IMR-90 (cell line): ENCODE measurements around the gene TNF. TPM values are rescaled to one million over a fixed set of nuclear protein-coding genes. Genes with fewer than 3 reads are reported as not detected.

Experiments
- ATAC-seq: fragments of 200-7000 bp; cut with Tn5 transposase; 2 replicates; pipeline ENCODE4 v1.9.1; 2020; ENCODE audit warnings: low read depth, mild to moderate bottlenecking, moderate library complexity
- BruUV-seq: library from RNA; stranded (reverse); fragments of 400-500 nt; replicated peaks from 2 replicates; lab custom pipeline; 2021; lab: Mats Ljungman, UMichigan
- CTCF ChIA-PET: fragments of 300-600 bp; formaldehyde crosslinking; extraction: SDS; loops from one replicate; lab custom pipeline; 2021; ENCODE audit warnings: antibody characterized with exemption; lab: Yijun Ruan, JAX
- POLR2A ChIA-PET: fragments of 300-600 bp; sonication (Branson Sonifier 250); formaldehyde crosslinking; loops from one replicate; lab custom pipeline; 2022; ENCODE audit warnings: antibody characterized with exemption; ENCODE audit not compliant: unreplicated experiment; lab: Charles Lee
- DNase-seq: peaks from one replicate; pipeline ENCODE4 v3.0.0; 2013
- H2AFZ ChIP-seq: replicated peaks from 2 replicates; pipeline ENCODE3; 2013; ENCODE audit warnings: low read length, mild to moderate bottlenecking; ENCODE audit not compliant: poor library complexity
- H2AK5ac ChIP-seq: 2 replicates; pipeline ENCODE4 v1.6.1; 2013; ENCODE audit warnings: low read depth, low read length, inconsistent platforms
- H2AK9ac ChIP-seq: replicated peaks from 2 replicates; pipeline ENCODE3; 2013; ENCODE audit warnings: mild to moderate bottlenecking, low read depth, low read length, moderate library complexity; ENCODE audit not compliant: poor library complexity
- H2BK120ac ChIP-seq: 2 replicates; pipeline ENCODE4 v1.6.1; 2013; ENCODE audit warnings: low read depth, low read length, inconsistent platforms
- H2BK15ac ChIP-seq: 3 replicates; pipeline ENCODE4 v1.6.1; 2013; ENCODE audit warnings: low read depth, low read length, inconsistent platforms
- H2BK20ac ChIP-seq: 2 replicates; pipeline ENCODE4 v1.6.1; 2013; ENCODE audit warnings: low read depth, mild to moderate bottlenecking, inconsistent platforms, low read length, moderate library complexity
- H2BK5ac ChIP-seq: 2 replicates; pipeline ENCODE4 v1.6.1; 2013; ENCODE audit warnings: mild to moderate bottlenecking, low read depth, low read length, inconsistent platforms; ENCODE audit not compliant: poor library complexity, severe bottlenecking
- H3K14ac ChIP-seq: replicated peaks from 2 replicates; pipeline ENCODE4 v1.6.1; 2013; ENCODE audit warnings: low read depth, low read length, inconsistent platforms
- H3K18ac ChIP-seq: 2 replicates; pipeline ENCODE4 v1.6.1; 2013; ENCODE audit warnings: low read depth, low read length, control low read depth
- H3K23ac ChIP-seq: 2 replicates; pipeline ENCODE4 v1.6.1; 2013; ENCODE audit warnings: low read depth, low read length, inconsistent platforms
- H3K27ac ChIP-seq: 2 replicates; pipeline ENCODE4 v1.5.1; 2013; ENCODE audit warnings: mild to moderate bottlenecking, control low read depth, low read length; ENCODE audit not compliant: insufficient read depth
- H3K27me3 ChIP-seq: 2 replicates; pipeline ENCODE4 v1.6.1; 2013; ENCODE audit warnings: low read length; ENCODE audit not compliant: control insufficient read depth, insufficient read depth
- H3K36me3 ChIP-seq: 2 replicates; pipeline ENCODE4 v1.6.1; 2013; ENCODE audit warnings: low read length, mixed read lengths; ENCODE audit not compliant: control insufficient read depth, insufficient read depth
- H3K4ac ChIP-seq: 2 replicates; pipeline ENCODE4 v1.6.1; 2013; ENCODE audit warnings: low read depth, low read length, inconsistent platforms
- H3K4me1 ChIP-seq: 2 replicates; pipeline ENCODE4 v1.6.1; 2013; ENCODE audit warnings: low read length, mixed read lengths; ENCODE audit not compliant: control insufficient read depth, insufficient read depth
- H3K4me2 ChIP-seq: 2 replicates; pipeline ENCODE4 v1.6.1; 2013; ENCODE audit warnings: low read depth, mild to moderate bottlenecking, control low read depth, low read length, moderate library complexity
- H3K4me3 ChIP-seq: 2 replicates; pipeline ENCODE4 v1.5.1; 2013; ENCODE audit warnings: low read depth, mild to moderate bottlenecking, control low read depth, low read length, moderate library complexity; ENCODE audit not compliant: insufficient read depth
- H3K56ac ChIP-seq: 2 replicates; pipeline ENCODE4 v1.6.1; 2013; ENCODE audit warnings: low read length, inconsistent platforms; ENCODE audit not compliant: insufficient read depth; ENCODE audit errors: extremely low read depth
- H3K79me1 ChIP-seq, 2 experiments: 2 replicates each; pipeline ENCODE4 v1.6.1; 2013; ENCODE audit warnings: low read length in 2 of 2, inconsistent platforms in 1 of 2, low read depth in 1 of 2
- H3K9ac ChIP-seq: 2 replicates; pipeline ENCODE4 v1.6.1; 2013; ENCODE audit warnings: low read depth, low read length, control low read depth
- H3K9me1 ChIP-seq: 2 replicates; pipeline ENCODE4 v1.6.1; 2013; ENCODE audit warnings: low read length, inconsistent platforms; ENCODE audit not compliant: insufficient read depth
- H3K9me3 ChIP-seq: 2 replicates; pipeline ENCODE4 v1.6.1; 2013; ENCODE audit warnings: low read length; ENCODE audit not compliant: control insufficient read depth, insufficient read depth
- H4K20me1 ChIP-seq: 2 replicates; pipeline ENCODE4 v1.6.1; 2013; ENCODE audit warnings: low read length, inconsistent platforms; ENCODE audit not compliant: insufficient read depth
- H4K5ac ChIP-seq: 2 replicates; pipeline ENCODE4 v1.6.1; 2013; ENCODE audit warnings: mild to moderate bottlenecking, low read depth, low read length, control low read depth
- H4K8ac ChIP-seq, 2 experiments: 2 replicates each; pipeline ENCODE4 v1.6.1; 2013; ENCODE audit warnings: low read depth in 2 of 2, low read length in 2 of 2, control low read depth in 1 of 2, inconsistent platforms in 1 of 2
- H4K91ac ChIP-seq: 2 replicates; pipeline ENCODE4 v1.6.1; 2013; ENCODE audit warnings: low read depth, low read length, inconsistent platforms; ENCODE audit not compliant: insufficient read depth
- BHLHE40 ChIP-seq: fragments of 150-350 bp; IDR thresholded peaks from 2 replicates; pipeline ENCODE4 v1.6.1; 2016; ENCODE audit warnings: mild to moderate bottlenecking, low read depth, low read length
- CHD1 ChIP-seq: IDR thresholded peaks from 2 replicates; pipeline ENCODE4 v1.6.1; 2012; ENCODE audit warnings: low read depth, low read length, improper control_type of control experiment
- CTCF ChIP-seq: conservative IDR thresholded peaks from 2 replicates; pipeline ENCODE4 v1.5.1; 2012; ENCODE audit warnings: mild to moderate bottlenecking, low read depth, low read length, improper control_type of control experiment
- ELK1 ChIP-seq: fragments of 150-350 bp; IDR thresholded peaks from 2 replicates; pipeline ENCODE4 v1.6.1; 2016; ENCODE audit warnings: low read depth, mild to moderate bottlenecking, low read length, moderate library complexity, borderline replicate concordance
- FOS ChIP-seq: fragments of 150-350 bp; IDR thresholded peaks from 2 replicates; pipeline ENCODE4 v1.6.1; 2016; ENCODE audit warnings: low read depth, low read length
- MAFK ChIP-seq: IDR thresholded peaks from 2 replicates; pipeline ENCODE4 v1.6.1; 2012; ENCODE audit warnings: low read depth, low read length, improper control_type of control experiment
- MXI1 ChIP-seq: IDR thresholded peaks from 2 replicates; pipeline ENCODE4 v1.6.1; 2012; ENCODE audit warnings: low read depth, mild to moderate bottlenecking, low read length, moderate library complexity, borderline replicate concordance
- NFE2L2 ChIP-seq: fragments of 150-350 bp; IDR thresholded peaks from 2 replicates; pipeline ENCODE4 v1.6.1; 2016; ENCODE audit warnings: low read depth, mild to moderate bottlenecking, low read length
- RFX5 ChIP-seq: IDR thresholded peaks from 2 replicates; pipeline ENCODE4 v1.8.0; 2012; ENCODE audit warnings: low read depth, mild to moderate bottlenecking, low read length, moderate library complexity
- WGBS, 2 experiments: methylation state at CpG; one replicate each; pipeline versions ENCODE4 v1.1.5 to v1.1.7; 2013; ENCODE audit warnings: missing lambda C conversion rate in 2 of 2; ENCODE audit not compliant: insufficient read length in 1 of 2; ENCODE audit errors: extremely low coverage in 2 of 2; 5-methylcytosine and 5-hydroxymethylcytosine counted together
- dilution Hi-C: fragments of 300-500 bp; cut with HindIII; formaldehyde crosslinking; loops from one replicate; pipeline ENCODE4 v1.14.3; 2018; ENCODE audit warnings: low sequenced_read_pairs; ENCODE audit not compliant: unreplicated experiment
- in situ Hi-C: fragments of 300-500 bp; cut with MboI; formaldehyde crosslinking; loops from 3 replicates; pipeline ENCODE4 v1.14.3; 2019; ENCODE audit warnings: low sequenced_read_pairs, inconsistent platforms, mixed read lengths
- intact Hi-C: fragments of 100-400 bp; cut with micrococcal nuclease; formaldehyde crosslinking; loops from 2 replicates; pipeline ENCODE4 v1.10.0; 2022
- polyA plus RNA-seq, 3 experiments: library from polyadenylated mRNA; depleted of rRNA; stranded (reverse); fragments of >200 nt; gene quantifications; 2 replicates each; pipeline ENCODE4 v1.2.3, GENCODE V29; 2012; ENCODE audit warnings: low replicate concordance in 1 of 3
- total RNA-seq: library from RNA; depleted of rRNA; stranded (reverse); fragments of >200 nt; gene quantifications from 2 replicates; pipeline ENCODE4 v1.2.3, GENCODE V29; 2012

TNF gene
- total and polyA plus RNA-seq, 2 of the 4 experiments (the other 2 are of a cell fraction) = not detected

GRCh38 chr6:31614075-31614619 is 38.8 kb downstream of the TNF start:
- dilution Hi-C loops (no loop called here), intact Hi-C loops (loop anchor here (2.0 kb wide), 1 partner anchor 53 kb away; no protein-coding TSS in a partner anchor), in situ Hi-C loops (no loop called here)
- H3K4me1 ChIP-seq = no peaks in the 10 kb centered on the region
- no peak overlapping the region for H3K4me2 ChIP-seq
- peak overlapping the region; percentile 44 for H2AFZ ChIP-seq
- no peak overlapping the region for H3K14ac ChIP-seq
- no peak overlapping the region for H4K91ac ChIP-seq
- H3K79me1 ChIP-seq = no peaks in the 10 kb centered on the region
- H2BK120ac ChIP-seq = no peak overlapping the region
- TF ChIP-seq MXI1 = no peak
- no peak for TF ChIP-seq NFE2L2
- TF ChIP-seq MAFK = no peak
- no peak for TF ChIP-seq ELK1
- TF ChIP-seq FOS = no peak
- TF ChIP-seq CTCF = no peak
- TF ChIP-seq BHLHE40 = no peak
- TF ChIP-seq RFX5 = no peak
- no peak for TF ChIP-seq CHD1
- no peak for DNase-seq
- ChIA-PET CTCF (interaction anchor here (0.7 kb wide), 1 partner anchor 18 kb away, joined by 7 read pairs; no protein-coding TSS in a partner anchor), POLR2A (no interaction called here)
- no peak overlapping the region for H3K27ac ChIP-seq
- H2BK20ac ChIP-seq = no peak overlapping the region
- H3K23ac ChIP-seq = no peak overlapping the region
- H3K18ac ChIP-seq = no peak overlapping the region
- no peak overlapping the region for H3K9ac ChIP-seq
- no peak overlapping the region for H2AK5ac ChIP-seq
- H2BK15ac ChIP-seq = no peak overlapping the region
- WGBS, 2 experiments = no CpG with 5 or more reads among the region's 8 CpGs
- no peak for ATAC-seq
- H2AK9ac ChIP-seq = no peak overlapping the region
- no peak overlapping the region for H3K56ac ChIP-seq
- H3K9me3 ChIP-seq = no peaks in the 10 kb centered on the region
- H4K8ac ChIP-seq = no peak overlapping the region
- H2BK5ac ChIP-seq = no peak overlapping the region
- H3K9me1 ChIP-seq = 0 out of 2 replicates have a peak, but pooled peaks cover 3% of the 10 kb centered on the region
- peaks cover 7% of the 10 kb centered on the region for H3K27me3 ChIP-seq
- H4K5ac ChIP-seq = no peak overlapping the region
- no peak overlapping the region for H3K4me3 ChIP-seq
- BruUV-seq = no TSS peak
- H3K36me3 ChIP-seq = no peaks in the 10 kb centered on the region
- H4K20me1 ChIP-seq = no peaks in the 10 kb centered on the region
- no peak overlapping the region for H3K4ac ChIP-seq
